GM19328 (cell line): ENCODE data around the gene EGFLAM.
"Not testable (repeated sequence)": the region's sequence is repeated elsewhere in the genome, so short reads cannot be mapped to it uniquely, and the experiment has no call there.

Experiments used
- ATAC-seq: cut with Tn5 transposase; IDR thresholded peaks from one replicate; pipeline ENCODE4 v1.9.1; 2021; ENCODE audit warnings: mild to moderate bottlenecking, moderate library complexity; ENCODE audit not compliant: unreplicated experiment

The EGFLAM gene

GRCh38 chr5:38323645-38324295 lies 65.4 kb downstream of the EGFLAM start:
- ATAC-seq, result no peak

DNA sequence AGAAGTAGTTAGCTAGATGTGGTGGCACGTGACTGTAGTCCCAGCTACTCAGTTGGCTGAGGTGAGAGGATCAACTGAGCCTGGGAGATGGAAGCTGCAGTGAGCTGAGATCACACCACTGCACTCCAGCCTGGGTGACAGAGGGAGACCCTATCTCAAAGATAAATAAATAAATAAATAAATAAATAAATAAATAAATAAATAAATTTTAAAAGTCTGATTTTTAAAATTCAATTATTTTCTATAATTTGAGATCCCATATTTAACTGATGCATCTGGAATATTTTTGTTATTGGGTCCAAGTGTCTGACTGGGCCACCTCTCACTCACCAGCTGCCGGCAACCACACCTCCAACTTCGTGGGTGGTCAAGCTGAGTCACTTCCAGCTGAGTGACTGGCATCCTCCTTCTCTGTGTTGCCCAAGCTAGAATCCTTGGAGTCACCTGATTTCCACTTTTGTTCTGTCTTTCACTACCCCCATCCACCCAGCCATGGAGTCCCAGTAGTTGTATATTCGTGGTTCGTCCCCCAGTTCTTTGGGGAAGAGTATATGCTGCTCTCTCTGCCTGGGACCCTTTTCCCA lies 70.9 kb downstream of the EGFLAM start:
- ATAC-seq, result no peak

- no peak for ATAC-seq
Observed at GRCh38 chr5:38330207-38330606, 71.8 kb downstream of the EGFLAM start.

DNA sequence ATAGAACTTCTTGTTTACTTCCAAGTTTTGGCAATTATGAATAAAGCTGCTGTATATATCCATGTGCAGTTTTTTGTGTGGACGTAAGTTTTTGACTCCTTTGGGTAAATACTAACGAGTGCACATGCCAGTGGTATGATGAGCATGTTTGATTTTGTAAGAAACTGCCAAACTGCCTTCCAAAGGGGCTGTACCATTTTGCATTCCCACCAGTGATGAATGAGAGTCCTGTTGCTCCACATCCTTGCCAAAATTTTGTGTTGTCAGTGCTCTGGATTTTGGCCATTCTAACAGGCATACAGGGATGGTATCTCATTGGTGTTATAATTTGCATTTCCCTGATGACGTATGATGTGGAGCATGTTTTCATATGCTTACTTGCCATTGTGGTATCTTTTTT lies 73.5 kb downstream of the EGFLAM start:
- no peak for ATAC-seq

- ATAC-seq, result not testable (repeated sequence)
Observed at GRCh38 chr5:38333181-38333580, 74.8 kb downstream of the EGFLAM start.

DNA sequence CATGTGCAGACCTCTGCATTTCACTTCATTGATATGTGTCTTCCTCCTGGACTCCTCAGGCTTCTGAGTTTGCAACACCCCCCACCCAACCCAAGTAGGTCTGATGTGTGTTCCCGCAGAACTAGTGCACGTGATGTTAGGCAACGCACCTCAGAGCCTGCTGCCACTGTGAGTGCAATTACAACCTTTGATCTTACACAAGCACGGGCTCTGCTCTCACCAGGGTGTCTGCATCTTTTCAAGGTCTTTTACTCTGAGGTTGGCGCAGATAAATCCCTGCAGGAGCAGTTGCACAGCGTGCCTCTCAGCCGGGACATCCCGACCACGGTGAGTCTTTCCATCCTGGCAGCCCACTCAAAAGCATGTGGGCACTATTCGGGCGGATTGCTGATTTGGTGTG lies 80.1 kb downstream of the EGFLAM start:
- ATAC-seq, result no peak

DNA sequence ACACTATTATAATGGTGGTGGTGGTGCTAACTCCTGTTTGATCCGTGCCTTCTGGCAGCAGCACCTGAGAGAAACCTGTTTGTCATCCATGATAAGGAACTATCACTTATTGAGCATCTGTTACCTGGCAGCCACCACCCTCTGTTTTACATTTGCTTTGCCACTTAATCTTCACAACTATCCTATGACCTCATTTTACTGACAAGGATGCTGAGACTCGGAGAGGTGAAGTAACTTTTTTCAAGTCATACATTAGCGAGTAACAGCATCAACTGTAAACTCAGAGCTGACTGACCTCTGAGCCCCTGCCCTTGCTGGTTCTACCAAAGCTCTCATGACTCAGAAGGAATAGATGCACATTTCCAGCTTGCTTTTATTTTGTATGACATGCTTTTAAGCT lies 81.1 kb downstream of the EGFLAM start:
- no peak for ATAC-seq

DNA sequence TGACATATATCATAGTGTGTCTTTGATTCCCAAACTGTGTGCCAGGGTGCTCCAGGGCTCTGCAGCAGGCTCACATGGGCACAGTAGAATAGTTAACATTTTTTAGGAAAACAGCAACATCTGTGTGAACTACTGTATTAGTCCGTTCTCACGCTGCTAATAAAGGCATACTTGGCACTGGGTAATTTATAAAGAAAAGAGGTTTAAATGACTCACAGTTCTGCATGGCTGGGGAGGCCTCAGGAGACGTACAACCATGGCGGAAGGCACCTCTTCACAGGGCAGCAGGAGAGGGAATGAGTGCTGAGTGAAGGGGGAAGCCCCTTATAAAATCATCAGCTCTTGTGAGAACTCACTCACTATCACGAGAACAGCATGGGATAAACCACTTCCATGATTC lies 82.7 kb downstream of the EGFLAM start:
- no peak for ATAC-seq

GRCh38 chr5:38341641-38342040 lies 83.3 kb downstream of the EGFLAM start:
- ATAC-seq, result no peak

DNA sequence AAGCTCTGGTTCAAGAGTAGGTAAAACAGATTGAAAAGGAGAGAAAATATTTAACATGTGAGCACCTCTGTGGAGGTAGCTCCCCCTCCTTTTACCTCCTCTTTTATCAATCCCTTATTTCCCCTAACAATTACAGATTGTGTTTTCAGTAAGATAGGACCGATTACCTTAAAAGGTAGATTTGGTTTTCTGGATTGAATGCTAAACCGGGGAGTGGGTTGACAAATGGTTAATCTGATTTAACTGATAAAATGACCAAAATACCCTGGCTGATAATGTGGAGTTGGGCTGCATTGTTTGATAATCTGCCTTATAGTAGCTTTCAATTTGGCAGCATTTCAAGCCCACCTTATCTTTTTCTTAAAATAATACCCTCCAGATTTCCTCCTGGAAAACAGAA lies 83.9 kb downstream of the EGFLAM start:
- no peak for ATAC-seq

GRCh38 chr5:38344891-38345290 lies 86.5 kb downstream of the EGFLAM start:
- no peak for ATAC-seq

GRCh38 chr5:38346593-38346992 lies 88.2 kb downstream of the EGFLAM start:
- ATAC-seq, result no peak

GRCh38 chr5:38347040-38347763 lies 88.8 kb downstream of the EGFLAM start:
- ATAC-seq, result no peak

GRCh38 chr5:38347896-38348295 lies 89.5 kb downstream of the EGFLAM start:
- ATAC-seq, result no peak

- ATAC-seq, result no peak
Observed at GRCh38 chr5:38360323-38361061, 102.1 kb downstream of the EGFLAM start.

DNA sequence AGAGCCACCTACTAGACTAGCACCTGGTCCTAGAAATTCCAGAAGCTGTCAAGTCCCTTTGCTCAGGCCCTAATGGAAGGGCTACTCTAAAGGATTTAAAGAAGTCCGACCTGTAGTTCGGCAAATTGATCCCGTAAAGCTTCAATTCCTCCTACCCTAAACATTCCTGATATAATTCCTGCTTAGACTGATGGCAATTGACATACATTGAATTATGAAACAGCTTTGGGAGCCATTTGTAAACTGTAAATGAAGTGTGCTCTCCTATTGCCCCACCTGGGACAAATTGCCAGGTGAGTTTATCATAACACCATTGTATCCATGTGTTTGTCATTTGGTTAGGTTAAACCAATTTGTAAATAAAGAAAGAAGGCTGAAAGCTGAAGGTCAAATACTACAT lies 104.4 kb downstream of the EGFLAM start:
- ATAC-seq, result no peak

DNA sequence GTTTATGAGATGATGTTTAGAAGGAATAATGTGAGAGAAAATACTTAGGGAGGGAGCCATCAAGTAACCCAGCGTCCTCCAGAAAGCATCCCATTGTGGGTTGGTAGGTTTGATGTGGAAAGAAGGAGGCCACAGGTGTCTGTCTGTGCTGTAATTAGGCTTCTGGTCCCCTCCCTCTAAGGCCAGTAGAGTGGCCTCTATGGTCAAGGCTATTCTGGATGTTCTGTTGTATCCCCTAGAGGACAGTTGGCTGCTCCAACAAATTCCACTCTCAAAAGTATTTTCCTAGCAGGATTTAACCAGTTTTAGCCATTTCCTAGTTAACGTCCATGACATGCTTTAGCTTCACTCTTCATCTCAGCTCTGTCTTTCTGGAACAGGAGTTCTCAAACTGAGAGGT lies 106.5 kb downstream of the EGFLAM start:
- ATAC-seq, result no peak

- no peak for ATAC-seq
Observed at GRCh38 chr5:38367410-38367809, 109.1 kb downstream of the EGFLAM start.

- no peak for ATAC-seq
Observed at GRCh38 chr5:38367966-38368365, 109.6 kb downstream of the EGFLAM start.

DNA sequence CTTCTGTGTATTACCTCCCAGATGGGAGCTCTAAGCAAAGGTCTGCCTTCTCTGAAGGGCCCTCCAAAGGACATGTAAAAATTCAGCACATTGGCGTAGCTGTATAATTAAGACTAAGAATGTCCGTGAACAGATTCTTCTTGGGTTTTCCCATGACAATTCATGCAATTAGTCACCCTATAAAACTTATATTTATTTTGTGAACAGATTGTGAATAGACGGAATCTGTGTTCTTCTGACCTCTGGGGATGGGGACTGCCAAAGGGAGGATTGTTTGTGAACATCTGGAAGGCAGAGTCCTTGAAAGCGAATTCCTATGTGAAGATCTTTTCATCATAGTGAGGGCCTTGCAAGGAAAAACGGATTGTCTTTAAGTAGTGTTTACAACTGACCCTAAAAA lies 111.3 kb downstream of the EGFLAM start:
- ATAC-seq, result no peak

DNA sequence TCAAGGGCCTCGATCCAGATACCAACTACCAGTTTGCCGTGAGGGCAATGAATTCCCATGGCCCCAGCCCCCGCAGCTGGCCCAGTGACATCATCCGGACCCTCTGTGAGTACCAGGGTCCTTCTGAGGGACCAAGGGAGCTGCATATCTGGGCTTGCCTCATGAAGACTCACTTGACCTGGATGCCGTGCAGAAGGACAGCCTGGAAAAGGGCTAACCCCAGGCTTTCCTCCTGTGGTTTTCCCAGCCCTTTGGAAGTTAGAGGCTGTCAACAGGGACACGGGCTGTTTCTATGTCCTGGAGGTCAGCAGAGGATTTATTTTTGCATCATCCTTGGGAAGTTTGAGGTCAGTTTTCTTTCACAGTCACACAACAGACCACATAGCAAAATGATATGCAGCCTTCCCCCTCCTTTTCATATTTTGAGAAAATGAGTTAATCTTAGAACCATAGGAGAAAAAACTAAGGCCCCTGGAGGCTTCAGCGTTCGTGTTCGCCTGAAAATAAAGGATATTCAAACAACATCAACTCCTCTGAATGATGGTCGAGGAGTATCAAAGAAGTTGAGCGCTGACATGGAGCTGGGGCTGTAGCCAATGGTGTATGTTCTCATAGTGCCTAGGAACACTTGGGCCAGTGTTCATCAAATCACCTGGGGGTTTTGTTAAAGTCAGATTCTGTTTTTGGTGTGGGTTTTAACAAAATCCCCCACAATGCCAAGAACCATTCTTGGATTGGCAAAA lies 112.2 kb downstream of the EGFLAM start:
- ATAC-seq, result no peak
